A673 (cell line): Measurements from ENCODE around the gene ABI1. TPM values are rescaled to one million over a fixed set of nuclear protein-coding genes. Genes with fewer than 3 reads are reported as not detected.

Experiments used
- BruUV-seq: library from RNA; stranded (reverse); fragments of 400-500 nt; replicated peaks from 2 replicates; lab custom pipeline; 2021; lab: Mats Ljungman, UMichigan
- CTCF ChIA-PET: fragments of 300-600 bp; sonication (Branson Sonifier 250); formaldehyde crosslinking; loops from one replicate; lab custom pipeline; 2022; ENCODE audit warnings: antibody characterized with exemption; lab: Charles Lee
- POLR2A ChIA-PET: fragments of 300-600 bp; sonication (Branson Sonifier 250); formaldehyde crosslinking; loops from one replicate; lab custom pipeline; 2022; ENCODE audit warnings: antibody characterized with exemption; ENCODE audit not compliant: low non-redundant PET; lab: Charles Lee
- DNase-seq: peaks from one replicate; pipeline ENCODE4 v3.0.0-alpha.2; 2015; ENCODE audit warnings: low spot score
- H3K27ac ChIP-seq: fragments of 200-600 bp; sonication (generic); 2 replicates; pipeline ENCODE4 v1.5.1; 2016; ENCODE audit warnings: mixed run types, low read depth, mild to moderate bottlenecking, mixed read lengths, antibody characterized with exemption, low read length; ENCODE audit not compliant: poor library complexity, severe bottlenecking
- H3K27me3 ChIP-seq: fragments of 200-600 bp; sonication (generic); replicated peaks from 2 replicates; pipeline ENCODE4 v1.6.1; 2017; ENCODE audit warnings: mixed run types, low read depth, mild to moderate bottlenecking, mixed read lengths, antibody characterized with exemption, low read length; ENCODE audit not compliant: insufficient read depth, poor library complexity
- H3K36me3 ChIP-seq: fragments of 200-600 bp; sonication (generic); 2 replicates; pipeline ENCODE4 v1.6.1; 2016; ENCODE audit warnings: mixed run types, mild to moderate bottlenecking, mixed read lengths, antibody characterized with exemption, low read length; ENCODE audit not compliant: insufficient read depth, poor library complexity, severe bottlenecking
- H3K4me1 ChIP-seq: fragments of 200-600 bp; sonication (generic); 2 replicates; pipeline ENCODE4 v1.6.1; 2017; ENCODE audit warnings: mixed run types, mild to moderate bottlenecking, mixed read lengths, antibody characterized with exemption, low read length; ENCODE audit not compliant: insufficient read depth, poor library complexity, severe bottlenecking
- H3K4me3 ChIP-seq: fragments of 200-600 bp; sonication (generic); 2 replicates; pipeline ENCODE4 v1.5.1; 2016; ENCODE audit warnings: low read depth, mixed run types, mild to moderate bottlenecking, mixed read lengths, low read length; ENCODE audit not compliant: poor library complexity, severe bottlenecking
- H3K9me3 ChIP-seq: fragments of 200-600 bp; sonication (generic); 2 replicates; pipeline ENCODE4 v1.6.1; 2016; ENCODE audit warnings: mixed run types, low read depth, mild to moderate bottlenecking, mixed read lengths, antibody characterized with exemption, low read length; ENCODE audit not compliant: poor library complexity, severe bottlenecking
- EZH2 ChIP-seq: fragments of 200-600 bp; sonication (generic); IDR thresholded peaks from 2 replicates; pipeline ENCODE4 v1.6.1; 2017; ENCODE audit warnings: borderline replicate concordance, low read depth, mild to moderate bottlenecking, mixed read lengths, antibody characterized with exemption, low read length; ENCODE audit not compliant: poor library complexity, severe bottlenecking
- intact Hi-C: fragments of 100-400 bp; cut with micrococcal nuclease; formaldehyde crosslinking; loops from one replicate; pipeline ENCODE4 v1.10.0; 2022; ENCODE audit not compliant: unreplicated experiment
- total RNA-seq: library from RNA; stranded (reverse); gene quantifications from 2 replicates; pipeline ENCODE4 v1.2.3, GENCODE V29; 2021
- TF ChIP-seq, protein P1 (sequence below): fragments of 300-800, 200-600 bp; sonication (generic); conservative IDR thresholded peaks from 2 replicates; pipeline ENCODE4 v1.5.1; 2017; ENCODE audit warnings: low read depth, mild to moderate bottlenecking, antibody characterized with exemption, low read length, moderate library complexity, mixed read lengths

The ABI1 gene
- total RNA-seq, 1 experiment from 2014 or later = 70.5 TPM

GRCh38 chr10:26805567-26806245 lies 55.1 kb downstream of the ABI1 start:
- H3K27me3 ChIP-seq = no peaks in the 10 kb centered on the region
- DNase-seq = no peak
- H3K36me3 ChIP-seq = no peaks in the 10 kb centered on the region
- CTCF ChIA-PET = no interaction called here
- H3K4me3 ChIP-seq = no peak overlapping the region
- H3K9me3 ChIP-seq = no peaks in the 10 kb centered on the region
- no peak for TF ChIP-seq EZH2
- TF ChIP-seq, protein P1, sequence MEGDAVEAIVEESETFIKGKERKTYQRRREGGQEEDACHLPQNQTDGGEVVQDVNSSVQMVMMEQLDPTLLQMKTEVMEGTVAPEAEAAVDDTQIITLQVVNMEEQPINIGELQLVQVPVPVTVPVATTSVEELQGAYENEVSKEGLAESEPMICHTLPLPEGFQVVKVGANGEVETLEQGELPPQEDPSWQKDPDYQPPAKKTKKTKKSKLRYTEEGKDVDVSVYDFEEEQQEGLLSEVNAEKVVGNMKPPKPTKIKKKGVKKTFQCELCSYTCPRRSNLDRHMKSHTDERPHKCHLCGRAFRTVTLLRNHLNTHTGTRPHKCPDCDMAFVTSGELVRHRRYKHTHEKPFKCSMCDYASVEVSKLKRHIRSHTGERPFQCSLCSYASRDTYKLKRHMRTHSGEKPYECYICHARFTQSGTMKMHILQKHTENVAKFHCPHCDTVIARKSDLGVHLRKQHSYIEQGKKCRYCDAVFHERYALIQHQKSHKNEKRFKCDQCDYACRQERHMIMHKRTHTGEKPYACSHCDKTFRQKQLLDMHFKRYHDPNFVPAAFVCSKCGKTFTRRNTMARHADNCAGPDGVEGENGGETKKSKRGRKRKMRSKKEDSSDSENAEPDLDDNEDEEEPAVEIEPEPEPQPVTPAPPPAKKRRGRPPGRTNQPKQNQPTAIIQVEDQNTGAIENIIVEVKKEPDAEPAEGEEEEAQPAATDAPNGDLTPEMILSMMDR = no peak
- H3K27ac ChIP-seq = no peak overlapping the region
- BruUV-seq = no TSS peak
- intact Hi-C loops = no loop called here
- POLR2A ChIA-PET = interaction anchor here (0.6 kb wide), 1 partner anchor 517 kb away, joined by 3 read pairs; no protein-coding TSS in a partner anchor
- no peaks in the 10 kb centered on the region for H3K4me1 ChIP-seq

DNA sequence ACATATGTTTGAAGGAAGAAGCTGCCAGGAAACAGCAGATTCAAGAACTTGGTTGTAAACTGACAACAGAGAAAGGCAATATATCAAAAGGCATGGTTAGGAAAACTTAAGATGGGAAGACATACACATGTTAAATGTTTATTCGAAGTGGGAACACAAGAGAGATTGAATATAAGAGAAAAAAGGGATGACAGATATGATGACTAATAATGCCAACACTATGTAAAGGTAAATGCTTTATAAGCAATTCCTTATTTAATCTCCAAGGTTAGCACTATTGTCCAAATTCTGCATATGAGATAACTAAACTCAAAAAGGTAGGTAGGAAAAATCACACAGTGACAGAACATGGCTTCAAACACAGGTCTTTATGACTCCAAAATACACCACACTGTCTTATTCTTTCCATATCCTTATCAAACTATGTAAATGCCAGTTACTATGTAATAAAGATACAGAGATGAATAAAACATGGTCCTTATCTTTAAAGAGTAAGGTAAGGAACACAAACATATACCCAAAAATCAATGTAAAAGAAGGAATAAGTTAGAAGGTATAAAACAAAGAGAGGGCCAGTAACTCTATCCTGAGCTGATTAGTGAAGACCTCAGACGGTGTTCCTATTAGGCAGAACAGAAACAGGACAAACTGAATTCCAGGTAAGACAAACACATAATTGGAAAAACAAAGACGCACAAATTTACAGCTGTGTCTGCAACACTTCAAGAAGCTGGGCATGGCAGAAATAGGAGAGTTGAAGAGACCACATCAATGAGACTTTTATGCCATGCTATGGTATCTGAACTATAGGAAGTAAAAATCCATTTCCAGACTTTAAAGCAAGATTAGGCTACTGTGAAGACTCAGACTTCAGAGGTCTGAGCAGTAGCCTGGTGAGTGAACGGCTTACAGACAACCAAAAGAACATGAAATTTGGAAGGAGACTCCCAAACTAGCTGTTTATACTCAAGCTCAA lies 56.1 kb downstream of the ABI1 start:
- TF ChIP-seq, protein P1 = no peak
- no peak for TF ChIP-seq EZH2
- H3K4me3 ChIP-seq = no peak overlapping the region
- intact Hi-C loops = no loop called here
- no TSS peak for BruUV-seq
- CTCF ChIA-PET = no interaction called here
- DNase-seq = no peak
- no peaks in the 10 kb centered on the region for H3K27me3 ChIP-seq
- no peak overlapping the region for H3K27ac ChIP-seq
- H3K36me3 ChIP-seq = no peaks in the 10 kb centered on the region
- POLR2A ChIA-PET = interaction anchor here (0.6 kb wide), 1 partner anchor 138 kb away, joined by 3 read pairs; no protein-coding TSS in a partner anchor
- no peaks in the 10 kb centered on the region for H3K9me3 ChIP-seq
- peaks cover under 1% of the 10 kb centered on the region for H3K4me1 ChIP-seq

DNA sequence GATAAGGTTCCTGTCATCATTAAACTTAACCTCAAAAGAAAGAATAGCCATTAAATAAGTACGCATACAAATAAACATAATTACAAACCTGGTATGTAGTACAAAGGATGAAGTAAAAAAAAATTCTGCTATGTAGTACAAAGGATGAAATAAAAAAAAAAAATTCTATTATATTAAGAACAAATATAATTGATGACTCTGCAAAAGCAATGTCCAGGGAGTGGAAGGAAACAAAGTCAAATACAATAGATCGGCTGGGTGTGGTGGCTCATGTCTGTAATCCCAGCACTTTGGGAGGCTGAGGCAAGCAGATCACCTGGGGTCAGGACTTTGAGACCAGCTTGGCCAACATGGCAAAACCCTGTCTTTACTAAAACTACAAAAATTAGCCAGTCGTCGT lies 56.9 kb downstream of the ABI1 start:
- CTCF ChIA-PET = no interaction called here
- no TSS peak for BruUV-seq

More for the DNA sequence above, 56.9 kb downstream of the ABI1 start:
- H3K9me3 ChIP-seq = no peaks in the 10 kb centered on the region
- H3K27me3 ChIP-seq = no peaks in the 10 kb centered on the region
- H3K36me3 ChIP-seq = no peaks in the 10 kb centered on the region
- H3K4me1 ChIP-seq = peaks cover 6% of the 10 kb centered on the region
- H3K4me3 ChIP-seq = no peak overlapping the region
- no peak overlapping the region for H3K27ac ChIP-seq
- intact Hi-C loops = no loop called here
- no peak for DNase-seq
- POLR2A ChIA-PET = no interaction called here
- TF ChIP-seq, protein P1 = no peak
- no peak for TF ChIP-seq EZH2
